AG09309 (cell line): ENCODE data around the gene CPHXL2.

Experiments used
- DNase-seq: peaks from one replicate; pipeline ENCODE4 v3.0.0-alpha.2; 2010; ENCODE audit warnings: low read depth
- H3K4me3 ChIP-seq: 2 replicates; pipeline ENCODE4 v1.5.1; 2011; ENCODE audit warnings: mild to moderate bottlenecking, low read depth, low read length, moderate library complexity; ENCODE audit not compliant: control insufficient read depth
- TF ChIP-seq, protein P1 (sequence below): IDR thresholded peaks from 2 replicates; pipeline ENCODE4 v1.5.1; 2011; ENCODE audit warnings: mild to moderate bottlenecking, low read depth, low read length, inconsistent platforms; ENCODE audit not compliant: insufficient read depth, control insufficient read depth; ENCODE audit errors: missing control alignments

Gene CPHXL2

DNA sequence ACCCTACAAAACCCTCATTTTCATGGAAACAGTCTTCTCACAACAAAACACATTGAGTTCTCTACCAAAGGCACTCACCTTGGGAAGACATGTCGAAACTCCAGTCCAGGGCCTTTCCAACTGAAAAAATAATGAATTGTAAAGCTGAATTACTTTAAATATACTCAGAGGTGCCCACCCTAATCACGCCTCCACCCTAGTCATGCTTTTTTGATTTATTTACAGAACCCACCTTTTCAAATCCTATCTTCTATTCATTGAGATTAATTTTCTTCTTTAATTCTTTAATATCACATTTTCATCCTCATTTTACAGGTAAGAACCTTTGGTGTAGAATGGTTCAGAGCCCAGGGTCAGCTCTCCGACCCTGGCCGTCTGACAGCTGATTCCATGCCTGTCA is at the start of gene CPHXL2:
Gene CPHXL2 (minus strand): TSS at position 101 of the 400 bp plus-strand sequence. CDS start 10 bp downstream, at position 91.
- H3K4me3 ChIP-seq = no peak within 1 kb of the TSS
- TF ChIP-seq, protein P1, sequence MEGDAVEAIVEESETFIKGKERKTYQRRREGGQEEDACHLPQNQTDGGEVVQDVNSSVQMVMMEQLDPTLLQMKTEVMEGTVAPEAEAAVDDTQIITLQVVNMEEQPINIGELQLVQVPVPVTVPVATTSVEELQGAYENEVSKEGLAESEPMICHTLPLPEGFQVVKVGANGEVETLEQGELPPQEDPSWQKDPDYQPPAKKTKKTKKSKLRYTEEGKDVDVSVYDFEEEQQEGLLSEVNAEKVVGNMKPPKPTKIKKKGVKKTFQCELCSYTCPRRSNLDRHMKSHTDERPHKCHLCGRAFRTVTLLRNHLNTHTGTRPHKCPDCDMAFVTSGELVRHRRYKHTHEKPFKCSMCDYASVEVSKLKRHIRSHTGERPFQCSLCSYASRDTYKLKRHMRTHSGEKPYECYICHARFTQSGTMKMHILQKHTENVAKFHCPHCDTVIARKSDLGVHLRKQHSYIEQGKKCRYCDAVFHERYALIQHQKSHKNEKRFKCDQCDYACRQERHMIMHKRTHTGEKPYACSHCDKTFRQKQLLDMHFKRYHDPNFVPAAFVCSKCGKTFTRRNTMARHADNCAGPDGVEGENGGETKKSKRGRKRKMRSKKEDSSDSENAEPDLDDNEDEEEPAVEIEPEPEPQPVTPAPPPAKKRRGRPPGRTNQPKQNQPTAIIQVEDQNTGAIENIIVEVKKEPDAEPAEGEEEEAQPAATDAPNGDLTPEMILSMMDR = no peak
- DNase-seq = no peak

DNA sequence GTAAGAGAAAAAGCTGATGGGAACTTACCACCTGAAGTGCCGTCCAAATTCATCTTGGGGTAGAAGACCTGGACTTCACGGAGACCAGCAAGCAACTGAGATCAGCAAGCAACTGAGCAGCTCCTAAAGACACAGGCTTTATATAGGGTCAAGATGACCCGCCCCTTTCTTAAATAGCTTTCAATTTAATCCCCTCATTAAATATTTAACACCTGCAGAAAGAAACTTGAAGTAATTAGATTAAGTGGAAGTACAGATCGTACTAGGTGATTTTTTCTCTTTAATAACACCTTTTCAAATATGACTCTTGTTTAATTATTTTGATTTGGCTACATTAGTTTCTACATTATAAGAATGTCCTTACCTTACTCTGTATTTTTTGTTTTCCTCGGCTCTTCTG is 49.6 kb upstream of the CPHXL2 start, which contains the start of gene CPHXL:
Gene CPHXL (minus strand): TSS at position 101 of the 400 bp plus-strand sequence. CDS start 48 bp downstream, at position 53.
- no peak for DNase-seq
- no peak within 1 kb of the TSS for H3K4me3 ChIP-seq
- TF ChIP-seq, protein P1 = no peak

DNA sequence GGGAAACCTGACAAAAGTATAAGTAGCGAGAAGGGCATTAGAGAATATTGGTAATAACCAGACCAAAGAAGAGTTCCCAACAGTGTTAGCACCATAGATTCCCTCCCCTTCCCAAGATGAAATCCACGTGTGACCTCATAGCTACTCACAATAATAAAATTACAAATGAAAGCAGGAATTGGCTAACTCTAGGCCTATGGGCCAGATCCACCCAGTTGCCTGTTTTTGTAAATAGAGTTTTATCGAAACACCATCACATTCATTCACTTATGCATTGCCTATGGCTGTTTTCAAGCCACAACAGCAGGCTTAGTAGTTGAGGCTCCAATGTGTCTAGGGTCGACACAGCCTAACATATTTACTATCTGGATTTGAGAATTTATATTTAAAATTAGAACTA is 41.6 kb upstream of the CPHXL2 start:
- TF ChIP-seq, protein P1 = no peak

DNA sequence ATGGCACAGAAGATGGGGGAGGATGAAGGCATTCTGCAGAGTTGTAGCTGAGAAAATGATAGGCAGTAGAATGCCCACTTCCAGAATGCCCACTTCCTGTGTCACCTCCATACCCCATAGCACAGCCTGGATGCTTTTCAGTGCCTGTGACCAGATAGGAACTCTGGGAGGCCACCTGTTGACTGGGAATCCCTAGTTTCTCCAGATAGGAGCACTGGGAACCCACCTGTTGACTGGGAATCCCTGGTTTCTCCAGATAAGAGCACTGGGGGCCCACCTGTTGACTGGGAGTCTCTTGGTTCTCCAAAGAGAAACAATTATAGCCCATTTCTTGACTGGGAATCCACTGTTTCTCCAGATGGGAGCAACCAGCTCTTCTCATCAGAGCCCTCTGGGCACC is 37.9 kb upstream of the CPHXL2 start:
- TF ChIP-seq, protein P1 = no peak
- H3K4me3 ChIP-seq = no peak overlapping the region
- DNase-seq = no peak

More for the DNA sequence above, 41.6 kb upstream of the CPHXL2 start:
- no peak for DNase-seq
- H3K4me3 ChIP-seq = no peak overlapping the region

DNA sequence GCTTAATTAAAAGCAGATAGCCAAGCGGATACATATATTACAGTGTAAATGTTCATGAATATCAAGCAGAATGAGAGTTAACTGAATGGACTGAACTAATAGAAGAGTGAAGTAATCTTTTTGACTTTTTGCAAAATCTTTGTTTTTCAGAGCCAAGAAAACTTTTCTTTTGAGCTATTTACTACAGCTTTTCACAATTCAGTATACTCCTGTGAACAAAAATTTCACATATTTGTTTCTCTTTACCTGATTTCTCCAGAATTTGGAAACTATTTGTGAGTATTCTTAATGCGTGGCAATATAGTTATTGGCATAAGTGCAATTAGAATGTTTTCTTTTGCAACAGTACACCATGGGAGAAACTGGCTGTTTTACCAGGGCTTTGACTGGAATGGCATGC is 33.5 kb upstream of the CPHXL2 start:
- TF ChIP-seq, protein P1 = no peak
- DNase-seq = no peak
- H3K4me3 ChIP-seq = no peak overlapping the region

DNA sequence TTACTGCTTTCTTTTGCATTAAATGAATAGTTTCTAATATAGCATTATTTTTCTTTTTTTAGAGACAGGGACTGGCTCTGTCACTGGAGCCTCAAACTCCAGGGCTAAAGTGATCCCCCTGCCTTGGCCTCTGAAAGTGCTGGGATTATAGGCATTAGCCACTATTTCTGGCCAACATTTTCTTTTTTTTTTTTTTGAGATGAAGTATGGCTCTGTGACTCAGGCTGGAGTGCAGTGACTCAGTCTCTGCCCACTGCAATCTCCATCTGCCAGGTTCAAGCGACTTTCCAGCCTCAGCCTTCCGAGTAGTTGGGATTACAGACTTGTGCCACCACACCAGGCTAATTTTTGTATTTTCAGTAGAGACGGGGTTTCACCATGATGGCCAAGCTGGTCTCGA is 26.5 kb upstream of the CPHXL2 start:
- TF ChIP-seq, protein P1 = no peak
- DNase-seq = no peak
- H3K4me3 ChIP-seq = no peak overlapping the region

DNA sequence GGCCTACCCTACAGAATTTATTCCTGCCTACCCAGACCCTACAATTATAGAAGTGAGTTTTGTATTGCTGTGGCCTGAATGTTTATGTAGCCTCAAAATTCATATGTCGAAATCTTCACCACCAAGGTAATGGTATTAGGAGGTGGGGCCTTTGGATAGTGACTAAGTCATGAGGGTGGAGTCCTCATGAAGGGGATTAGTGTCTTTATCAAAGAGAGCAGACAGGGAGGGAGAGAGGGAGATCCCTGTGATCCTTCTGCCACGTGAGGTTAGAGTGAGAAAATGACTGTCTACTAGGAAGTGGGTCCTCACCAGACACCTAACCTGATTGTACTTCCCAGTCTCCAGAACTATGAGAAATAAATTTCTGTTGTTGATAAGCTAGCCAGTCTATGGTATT is 25.4 kb upstream of the CPHXL2 start:
- TF ChIP-seq, protein P1 = no peak

More for the DNA sequence above, 25.4 kb upstream of the CPHXL2 start:
- no peak overlapping the region for H3K4me3 ChIP-seq
- DNase-seq = no peak
